Body of pancreas (tissue), 4 donors: ENCODE measurements around the gene DPP8.

Experiments
- POLR2A ChIP-seq, 3 donors: fragments of 450-650 bp; IDR thresholded peaks; one replicate each; pipeline ENCODE4 v1.6.1; 2016; ENCODE audit warnings: antibody characterized with exemption in 3 of 3, mild to moderate bottlenecking in 2 of 3
- TF ChIP-seq, protein P1 (sequence below), 7 experiments: fragments of 450-650 bp in 4 of 7; fragments of 200-600 bp in 3 of 7; sonication (generic) in 3 of 7; IDR thresholded peaks; one replicate each; pipeline ENCODE4 v1.5.1; 2016 to 2019; ENCODE audit warnings: antibody characterized with exemption in 7 of 7

DNA sequence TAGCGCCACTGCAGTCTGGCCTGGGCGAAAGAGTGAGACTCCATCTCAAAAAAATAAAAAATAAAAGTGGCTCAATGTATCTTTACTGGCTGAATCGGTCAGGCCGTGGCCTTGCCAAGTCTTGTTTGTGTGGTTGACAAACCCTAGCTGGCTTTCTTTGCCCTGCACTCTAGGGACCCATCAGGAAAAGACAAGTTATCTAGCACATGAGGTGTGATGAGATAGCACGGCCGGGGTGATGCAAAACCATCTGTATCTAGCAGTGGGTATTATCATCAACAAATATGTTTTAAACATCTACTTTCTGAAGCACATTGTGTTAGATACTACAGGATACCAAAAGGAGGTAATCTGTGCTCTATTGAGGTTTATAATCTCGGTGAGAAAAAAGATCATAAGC lies 3.9 kb upstream of the DPP8 start:
- TF ChIP-seq, protein P1, sequence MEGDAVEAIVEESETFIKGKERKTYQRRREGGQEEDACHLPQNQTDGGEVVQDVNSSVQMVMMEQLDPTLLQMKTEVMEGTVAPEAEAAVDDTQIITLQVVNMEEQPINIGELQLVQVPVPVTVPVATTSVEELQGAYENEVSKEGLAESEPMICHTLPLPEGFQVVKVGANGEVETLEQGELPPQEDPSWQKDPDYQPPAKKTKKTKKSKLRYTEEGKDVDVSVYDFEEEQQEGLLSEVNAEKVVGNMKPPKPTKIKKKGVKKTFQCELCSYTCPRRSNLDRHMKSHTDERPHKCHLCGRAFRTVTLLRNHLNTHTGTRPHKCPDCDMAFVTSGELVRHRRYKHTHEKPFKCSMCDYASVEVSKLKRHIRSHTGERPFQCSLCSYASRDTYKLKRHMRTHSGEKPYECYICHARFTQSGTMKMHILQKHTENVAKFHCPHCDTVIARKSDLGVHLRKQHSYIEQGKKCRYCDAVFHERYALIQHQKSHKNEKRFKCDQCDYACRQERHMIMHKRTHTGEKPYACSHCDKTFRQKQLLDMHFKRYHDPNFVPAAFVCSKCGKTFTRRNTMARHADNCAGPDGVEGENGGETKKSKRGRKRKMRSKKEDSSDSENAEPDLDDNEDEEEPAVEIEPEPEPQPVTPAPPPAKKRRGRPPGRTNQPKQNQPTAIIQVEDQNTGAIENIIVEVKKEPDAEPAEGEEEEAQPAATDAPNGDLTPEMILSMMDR (IDR thresholded peaks at IDR 0.05), result no peak
- no peak for TF ChIP-seq POLR2A (IDR thresholded peaks at IDR 0.05)
